ENCODE results near the gene ISCA1.

The ISCA1 gene

DNA sequence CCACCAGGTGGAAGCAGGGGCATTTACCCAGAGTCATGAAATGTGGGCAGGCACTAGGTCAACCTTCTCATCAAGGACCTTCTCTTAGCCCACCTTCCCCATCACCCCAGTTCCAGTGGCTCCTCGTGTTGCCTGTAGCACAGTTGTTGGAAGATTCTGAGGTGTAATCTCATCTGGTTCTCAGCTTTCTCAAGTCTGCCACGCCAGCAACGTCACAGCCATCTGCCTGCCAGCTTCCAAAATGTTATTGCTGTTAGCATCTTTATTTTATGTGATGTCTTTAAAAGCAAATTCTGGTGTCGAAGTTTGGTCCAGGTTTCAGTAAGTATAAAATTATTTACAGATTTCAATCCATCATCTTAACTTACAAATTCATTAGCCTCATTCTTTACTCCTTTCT is 33.6 kb downstream of the ISCA1 start:
- no peak for DNase-seq (ENCODE audit: low read depth)
- H3K4me3 ChIP-seq (ENCODE audit: low read depth, low read length): no peak overlapping the region

DNA sequence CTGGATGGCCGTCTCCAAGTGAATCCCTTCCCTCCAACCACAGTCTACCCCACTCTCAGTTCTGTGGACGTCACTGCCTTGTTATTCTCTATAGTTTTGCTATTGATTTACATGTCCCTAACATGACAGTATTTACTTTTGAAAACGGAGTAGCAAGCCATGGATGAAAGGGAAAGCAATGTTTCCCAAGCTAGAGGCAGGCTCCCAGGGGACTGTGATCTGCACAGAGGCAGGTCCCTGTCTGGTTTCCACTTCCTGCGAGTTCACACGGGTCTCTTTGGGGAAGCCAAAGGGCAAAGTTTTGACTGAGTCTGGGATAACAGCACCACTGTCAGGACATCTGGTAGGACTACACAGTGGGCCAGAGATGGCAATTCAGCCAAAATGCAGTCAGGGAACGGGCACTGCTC is 35.6 kb downstream of the ISCA1 start:
- no peak overlapping the region for H3K4me3 ChIP-seq (ENCODE audit: low read depth, low read length)
- no peak for DNase-seq (ENCODE audit: low read depth)

- no peak overlapping the region for H3K4me3 ChIP-seq (ENCODE audit: low read depth, low read length)
- no peak for DNase-seq (ENCODE audit: low read depth)
Measured at GRCh38 chr9:86242071-86242470, 40.3 kb downstream of the ISCA1 start.

GRCh38 chr9:86241216-86241615 is 41.1 kb downstream of the ISCA1 start:
- DNase-seq (ENCODE audit: low read depth): no peak

DNA sequence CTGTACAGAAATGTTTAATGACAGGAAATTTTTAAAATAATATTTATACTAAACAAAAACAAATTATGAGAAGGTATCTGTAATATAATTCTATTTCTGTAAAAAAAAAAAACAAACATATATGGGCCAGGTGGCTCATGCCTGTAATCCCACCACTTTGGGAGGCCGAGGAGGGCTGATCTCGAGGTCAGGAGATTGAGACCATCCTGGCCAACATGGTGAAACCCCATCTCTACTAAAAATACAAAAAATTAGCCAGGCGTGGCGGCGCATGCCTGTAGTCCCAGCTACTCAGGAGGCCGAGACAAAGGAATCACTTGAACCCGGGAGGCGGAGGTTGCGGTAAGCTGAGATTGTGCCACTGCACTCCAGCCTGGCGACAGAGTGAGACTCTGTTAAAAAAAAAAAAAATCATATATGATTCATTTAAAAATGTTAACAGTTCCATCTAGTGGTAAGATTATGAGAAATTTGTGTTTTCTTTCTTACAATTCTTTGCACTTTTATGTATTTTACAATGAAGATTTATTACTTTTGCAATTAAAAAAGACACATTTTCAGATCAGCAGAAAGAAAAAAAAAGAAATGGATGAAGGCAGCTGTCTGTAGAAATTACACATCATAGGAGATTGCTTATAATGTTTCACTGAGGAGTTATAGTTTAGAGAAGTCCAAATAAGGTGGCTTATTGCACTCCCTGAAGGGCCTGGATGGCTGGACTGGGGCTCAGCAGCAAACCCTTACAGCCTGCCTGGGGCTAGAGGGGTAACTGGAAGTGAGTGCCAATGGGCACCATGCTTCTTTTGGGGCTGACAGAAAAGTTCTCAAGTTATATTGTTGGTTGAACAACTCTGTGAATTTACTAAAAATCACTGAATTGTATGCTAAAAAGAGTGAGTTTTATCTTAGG is 43.2 kb downstream of the ISCA1 start:
- DNase-seq (ENCODE audit: low read depth): no peak

More at GRCh38 chr9:86241216-86241615, 41.1 kb downstream of the ISCA1 start:
- no peak overlapping the region for H3K4me3 ChIP-seq (ENCODE audit: low read depth, low read length)

GRCh38 chr9:86230858-86231257 is 51.5 kb downstream of the ISCA1 start:
- no peak for DNase-seq (ENCODE audit: low read depth)
- H3K4me3 ChIP-seq (ENCODE audit: low read depth, low read length): no peak overlapping the region

More for the DNA sequence above, 43.2 kb downstream of the ISCA1 start:
- no peak overlapping the region for H3K4me3 ChIP-seq (ENCODE audit: low read depth, low read length)

DNA sequence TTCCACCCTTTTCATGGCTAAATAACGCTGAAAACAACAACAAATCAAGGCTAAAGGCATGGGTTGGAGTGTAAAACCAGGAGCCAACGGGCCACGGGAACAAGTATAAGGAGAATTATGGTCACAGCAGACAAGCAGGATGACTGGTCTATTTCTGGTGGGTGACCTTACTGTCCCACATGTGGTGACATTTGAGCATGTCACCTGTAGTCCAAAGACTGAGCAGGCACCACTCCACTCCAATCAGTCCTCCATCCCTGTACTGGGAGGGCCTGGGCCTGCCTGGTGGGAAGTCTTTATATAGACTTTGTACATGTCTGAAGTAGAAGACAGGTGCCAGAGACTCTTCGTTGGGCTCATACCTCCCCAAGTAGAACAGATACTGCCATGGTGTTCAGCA is 59.7 kb downstream of the ISCA1 start:
- no peak overlapping the region for H3K4me3 ChIP-seq (ENCODE audit: low read depth, low read length)
- DNase-seq (ENCODE audit: low read depth): no peak

GRCh38 chr9:86219606-86220005 is 62.7 kb downstream of the ISCA1 start:
- H3K4me3 ChIP-seq (ENCODE audit: low read depth, low read length): no peak overlapping the region
- DNase-seq (ENCODE audit: low read depth): no peak

- no peak for DNase-seq (ENCODE audit: low read depth)
- H3K4me3 ChIP-seq (ENCODE audit: low read depth, low read length): no peak overlapping the region
Measured at GRCh38 chr9:86217076-86217755, 65.1 kb downstream of the ISCA1 start.
